Measurements from ENCODE around the gene MXD1.

MXD1 gene

GRCh38 chr2:69917852-69918251, 2.9 kb downstream of the MXD1 start:
- TF ChIP-seq ZNF274 (IDR thresholded peaks at IDR 0.05; ENCODE audit: low read depth, low read length), result no peak
- H3K4me3 ChIP-seq (ENCODE audit: low read length), result no peak overlapping the region

- no peak overlapping the region for H3K4me3 ChIP-seq (ENCODE audit: low read length)
- no peak for TF ChIP-seq ZNF274 (IDR thresholded peaks at IDR 0.05; ENCODE audit: low read depth, low read length)
These were observed 3.5 kb downstream of the MXD1 start for GRCh38 chr2:69918401-69918800.

- TF ChIP-seq ZNF274 (IDR thresholded peaks at IDR 0.05; ENCODE audit: low read depth, low read length), result no peak
These were observed 8.2 kb downstream of the MXD1 start for GRCh38 chr2:69923116-69923515.

GRCh38 chr2:69926849-69927515, 12.1 kb downstream of the MXD1 start:
- H3K4me3 ChIP-seq (ENCODE audit: low read length), result no peak overlapping the region
- no peak for TF ChIP-seq ZNF274 (IDR thresholded peaks at IDR 0.05; ENCODE audit: low read depth, low read length)

More at GRCh38 chr2:69923116-69923515, 8.2 kb downstream of the MXD1 start:
- no peak overlapping the region for H3K4me3 ChIP-seq (ENCODE audit: low read length)

- H3K4me3 ChIP-seq (ENCODE audit: low read length), result no peak overlapping the region
- TF ChIP-seq ZNF274 (IDR thresholded peaks at IDR 0.05; ENCODE audit: low read depth, low read length), result no peak
These were observed 17.1 kb downstream of the MXD1 start for GRCh38 chr2:69931832-69932595.

GRCh38 chr2:69932596-69932922, 17.6 kb downstream of the MXD1 start:
- no peak overlapping the region for H3K4me3 ChIP-seq (ENCODE audit: low read length)
- TF ChIP-seq ZNF274 (IDR thresholded peaks at IDR 0.05; ENCODE audit: low read depth, low read length), result no peak

GRCh38 chr2:69933254-69933828, 18.4 kb downstream of the MXD1 start:
- H3K4me3 ChIP-seq (ENCODE audit: low read length), result no peak overlapping the region
- no peak for TF ChIP-seq ZNF274 (IDR thresholded peaks at IDR 0.05; ENCODE audit: low read depth, low read length)

GRCh38 chr2:69933839-69934613, 19.1 kb downstream of the MXD1 start:
- no peak overlapping the region for H3K4me3 ChIP-seq (ENCODE audit: low read length)
- TF ChIP-seq ZNF274 (IDR thresholded peaks at IDR 0.05; ENCODE audit: low read depth, low read length), result no peak

- H3K4me3 ChIP-seq (ENCODE audit: low read length), result no peak overlapping the region
- TF ChIP-seq ZNF274 (IDR thresholded peaks at IDR 0.05; ENCODE audit: low read depth, low read length), result no peak
These were observed 19.7 kb downstream of the MXD1 start for GRCh38 chr2:69934614-69934908.

GRCh38 chr2:69935011-69935410, 20.1 kb downstream of the MXD1 start:
- H3K4me3 ChIP-seq (ENCODE audit: low read length), result no peak overlapping the region
- TF ChIP-seq ZNF274 (IDR thresholded peaks at IDR 0.05; ENCODE audit: low read depth, low read length), result no peak

GRCh38 chr2:69936906-69937305, 22.0 kb downstream of the MXD1 start:
- no peak for TF ChIP-seq ZNF274 (IDR thresholded peaks at IDR 0.05; ENCODE audit: low read depth, low read length)
- H3K4me3 ChIP-seq (ENCODE audit: low read length), result no peak overlapping the region

- TF ChIP-seq ZNF274 (IDR thresholded peaks at IDR 0.05; ENCODE audit: low read depth, low read length), result no peak
- no peak overlapping the region for H3K4me3 ChIP-seq (ENCODE audit: low read length)
These were observed 23.1 kb downstream of the MXD1 start for GRCh38 chr2:69937968-69938367.

- TF ChIP-seq ZNF274 (IDR thresholded peaks at IDR 0.05; ENCODE audit: low read depth, low read length), result no peak
- no peak overlapping the region for H3K4me3 ChIP-seq (ENCODE audit: low read length)
These were observed 24.8 kb downstream of the MXD1 start for GRCh38 chr2:69939722-69940121.

GRCh38 chr2:69940691-69941090, 25.8 kb downstream of the MXD1 start:
- TF ChIP-seq ZNF274 (IDR thresholded peaks at IDR 0.05; ENCODE audit: low read depth, low read length), result no peak

More at GRCh38 chr2:69940691-69941090, 25.8 kb downstream of the MXD1 start:
- no peak overlapping the region for H3K4me3 ChIP-seq (ENCODE audit: low read length)

Data from GM08714 (cell line).